ENCODE data around the gene ACTN3.

GRCh38 chr11:66524304-66525040, 22.2 kb upstream of the ACTN3 start:
- TF ChIP-seq GABPB1 (CRISPR knock-in tag; IDR thresholded peaks at IDR 0.05) (no peak), ZNF121 (CRISPR knock-in tag; IDR thresholded peaks at IDR 0.05) (no peak), SP1 (CRISPR knock-in tag; conservative IDR thresholded peaks at IDR 0.05) (no peak), ATF2 (CRISPR knock-in tag; IDR thresholded peaks at IDR 0.05; ENCODE audit: borderline replicate concordance, low read depth) (no peak), SMAD3 (CRISPR knock-in tag; IDR thresholded peaks at IDR 0.05; ENCODE audit: borderline replicate concordance) (no peak), JUN (CRISPR knock-in tag; IDR thresholded peaks at IDR 0.05) (no peak), CREM (CRISPR knock-in tag; IDR thresholded peaks at IDR 0.05) (no peak), USF2 (CRISPR knock-in tag; IDR thresholded peaks at IDR 0.05) (no peak)
- TF ChIP-seq, protein P1, sequence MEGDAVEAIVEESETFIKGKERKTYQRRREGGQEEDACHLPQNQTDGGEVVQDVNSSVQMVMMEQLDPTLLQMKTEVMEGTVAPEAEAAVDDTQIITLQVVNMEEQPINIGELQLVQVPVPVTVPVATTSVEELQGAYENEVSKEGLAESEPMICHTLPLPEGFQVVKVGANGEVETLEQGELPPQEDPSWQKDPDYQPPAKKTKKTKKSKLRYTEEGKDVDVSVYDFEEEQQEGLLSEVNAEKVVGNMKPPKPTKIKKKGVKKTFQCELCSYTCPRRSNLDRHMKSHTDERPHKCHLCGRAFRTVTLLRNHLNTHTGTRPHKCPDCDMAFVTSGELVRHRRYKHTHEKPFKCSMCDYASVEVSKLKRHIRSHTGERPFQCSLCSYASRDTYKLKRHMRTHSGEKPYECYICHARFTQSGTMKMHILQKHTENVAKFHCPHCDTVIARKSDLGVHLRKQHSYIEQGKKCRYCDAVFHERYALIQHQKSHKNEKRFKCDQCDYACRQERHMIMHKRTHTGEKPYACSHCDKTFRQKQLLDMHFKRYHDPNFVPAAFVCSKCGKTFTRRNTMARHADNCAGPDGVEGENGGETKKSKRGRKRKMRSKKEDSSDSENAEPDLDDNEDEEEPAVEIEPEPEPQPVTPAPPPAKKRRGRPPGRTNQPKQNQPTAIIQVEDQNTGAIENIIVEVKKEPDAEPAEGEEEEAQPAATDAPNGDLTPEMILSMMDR (IDR thresholded peaks at IDR 0.05) = no peak
